ENCODE results near the gene TGFBI. TPM values are rescaled to one million over a fixed set of nuclear protein-coding genes. Genes with fewer than 3 reads are reported as not detected.

Gene TGFBI
- total RNA-seq, 1 donor from 2014 or later: 9.5 TPM

- TF ChIP-seq EZH2 (IDR thresholded peaks at IDR 0.05) (no peak), CTCF (IDR thresholded peaks at IDR 0.05) (no peak), EZH2phosphoT487 (IDR thresholded peaks at IDR 0.05) (no peak)
- Mint-ChIP-seq H3K4me1 (peaks cover 1% of the 10 kb centered on the region), H3K4me3 (no peak overlapping the region), H3K27me3 (ENCODE audit: insufficient read depth, low read depth) (peaks cover 4% of the 10 kb centered on the region), H3K27ac (no peak overlapping the region), H3K9me3 (no peaks in the 10 kb centered on the region), H3K36me3 (no peaks in the 10 kb centered on the region)
- Histone ChIP-seq H3K4me1 (peaks cover 5% of the 10 kb centered on the region), H3K4me3 (no peak overlapping the region), H3K9ac (no peak overlapping the region), H3K79me2 (ENCODE audit: low read depth) (no peaks in the 10 kb centered on the region), H3K36me3 (no peaks in the 10 kb centered on the region), H3K27me3 (no peaks in the 10 kb centered on the region), H3K9me3 (ENCODE audit: low read depth) (no peaks in the 10 kb centered on the region), H3K27ac (no peak overlapping the region), H4K20me1 (ENCODE audit: low read depth) (no peaks in the 10 kb centered on the region), H3K4me2 (no peak overlapping the region), H2AFZ (replicated peaks) (no peak overlapping the region), H3F3A (ENCODE audit: low read depth) (peaks cover 2% of the 10 kb centered on the region)
- no peak for DNase-seq (ENCODE audit: low spot score)
These were observed 19.1 kb downstream of the TGFBI start for GRCh38 chr5:136047858-136048257.

- no peak overlapping the region for H3K27ac Mint-ChIP-seq
These were observed 20.2 kb downstream of the TGFBI start for GRCh38 chr5:136048966-136049365.

GRCh38 chr5:136051486-136052220 lies 22.9 kb downstream of the TGFBI start:
- H3K9me3 Mint-ChIP-seq: no peaks in the 10 kb centered on the region
- no peak overlapping the region for H3K9ac ChIP-seq
- H3K4me1 Mint-ChIP-seq: peaks cover 14% of the 10 kb centered on the region
- no peaks in the 10 kb centered on the region for H3F3A ChIP-seq (ENCODE audit: low read depth)
- no peak overlapping the region for H3K4me2 ChIP-seq
- no peaks in the 10 kb centered on the region for H3K79me2 ChIP-seq (ENCODE audit: low read depth)
- H3K4me1 ChIP-seq: no peaks in the 10 kb centered on the region
- no peak overlapping the region for H3K4me3 Mint-ChIP-seq
- no peaks in the 10 kb centered on the region for H3K27me3 ChIP-seq
- H3K27ac Mint-ChIP-seq: no peak overlapping the region
- no peak overlapping the region for H2AFZ ChIP-seq (replicated peaks)
- no peak overlapping the region for H3K4me3 ChIP-seq
- no peaks in the 10 kb centered on the region for H3K36me3 Mint-ChIP-seq
- H3K36me3 ChIP-seq: no peaks in the 10 kb centered on the region
- no peak for DNase-seq (ENCODE audit: low spot score)
- no peaks in the 10 kb centered on the region for H3K9me3 ChIP-seq (ENCODE audit: low read depth)
- H4K20me1 ChIP-seq (ENCODE audit: low read depth): no peaks in the 10 kb centered on the region
- peaks cover 4% of the 10 kb centered on the region for H3K27me3 Mint-ChIP-seq (ENCODE audit: insufficient read depth, low read depth)
- TF ChIP-seq CTCF (IDR thresholded peaks at IDR 0.05) (no peak), EZH2 (IDR thresholded peaks at IDR 0.05) (no peak), EZH2phosphoT487 (IDR thresholded peaks at IDR 0.05) (no peak)
- no peak overlapping the region for H3K27ac ChIP-seq

More at GRCh38 chr5:136048966-136049365, 20.2 kb downstream of the TGFBI start:
- no peak overlapping the region for H3K4me2 ChIP-seq
- Mint-ChIP-seq H3K27me3 (ENCODE audit: insufficient read depth, low read depth) (peaks cover 4% of the 10 kb centered on the region), H3K9me3 (no peaks in the 10 kb centered on the region), H3K4me3 (no peak overlapping the region), H3K4me1 (peaks cover 5% of the 10 kb centered on the region), H3K36me3 (no peaks in the 10 kb centered on the region)
- no peak overlapping the region for H3K4me3 ChIP-seq
- H3K27me3 ChIP-seq: no peaks in the 10 kb centered on the region
- no peak for DNase-seq (ENCODE audit: low spot score)
- H3K79me2 ChIP-seq (ENCODE audit: low read depth): no peaks in the 10 kb centered on the region
- H3K9me3 ChIP-seq (ENCODE audit: low read depth): no peaks in the 10 kb centered on the region
- no peaks in the 10 kb centered on the region for H3F3A ChIP-seq (ENCODE audit: low read depth)
- no peak overlapping the region for H2AFZ ChIP-seq (replicated peaks)
- no peaks in the 10 kb centered on the region for H3K36me3 ChIP-seq
- H3K4me1 ChIP-seq: no peaks in the 10 kb centered on the region
- no peak overlapping the region for H3K9ac ChIP-seq
- H3K27ac ChIP-seq: no peak overlapping the region
- TF ChIP-seq EZH2phosphoT487 (IDR thresholded peaks at IDR 0.05) (no peak), CTCF (IDR thresholded peaks at IDR 0.05) (no peak), EZH2 (IDR thresholded peaks at IDR 0.05) (no peak)
- no peaks in the 10 kb centered on the region for H4K20me1 ChIP-seq (ENCODE audit: low read depth)
